GM21619 (cell line): ENCODE data around the gene RAVER1.
A peak's percentile ranks its signal among the peaks of the same experiment; 100 is the strongest.
"Not testable (repeated sequence)": the region's sequence is repeated elsewhere in the genome, so short reads cannot be mapped to it uniquely, and the experiment has no call there.

Source experiments
- ATAC-seq: cut with Tn5 transposase; IDR thresholded peaks from one replicate; pipeline ENCODE4 v1.9.1; 2021; ENCODE audit not compliant: unreplicated experiment

Gene RAVER1

GRCh38 chr19:10332965-10333757 is at the start of gene RAVER1:
TSS of gene RAVER1 (minus strand) at chr19:10333529. CDS start at chr19:10333507, 22 bp downstream.
- peak; percentile 76 for ATAC-seq

- not testable (repeated sequence) for ATAC-seq
Measured at GRCh38 chr19:10383223-10383499, 49.8 kb upstream of the RAVER1 start.

GRCh38 chr19:10380313-10381102 is 47.2 kb upstream of the RAVER1 start, which contains the start of gene TYK2:
TSS of gene TYK2 (minus strand) at chr19:10380572. CDS start at chr19:10378406, 2,166 bp downstream.
- peak; percentile 87 for ATAC-seq

- peak; percentile 7 for ATAC-seq
Measured at GRCh38 chr19:10379880-10380312, 46.6 kb upstream of the RAVER1 start.

- no peak for ATAC-seq
Measured at GRCh38 chr19:10378124-10378523, 44.8 kb upstream of the RAVER1 start.

GRCh38 chr19:10377140-10377640 is 43.9 kb upstream of the RAVER1 start:
- ATAC-seq = not testable (repeated sequence)

- ATAC-seq = no peak
Measured at GRCh38 chr19:10374931-10375330, 41.6 kb upstream of the RAVER1 start.

GRCh38 chr19:10372690-10373089 is 39.4 kb upstream of the RAVER1 start:
- no peak for ATAC-seq

- ATAC-seq = no peak
Measured at GRCh38 chr19:10368101-10368803, 34.9 kb upstream of the RAVER1 start.

GRCh38 chr19:10366950-10367512 is 33.7 kb upstream of the RAVER1 start:
- ATAC-seq = not testable (repeated sequence)

- ATAC-seq = no peak
Measured at GRCh38 chr19:10365518-10365917, 32.2 kb upstream of the RAVER1 start.

- no peak for ATAC-seq
Measured at GRCh38 chr19:10364644-10365043, 31.3 kb upstream of the RAVER1 start.

- ATAC-seq = no peak
Measured at GRCh38 chr19:10363789-10364281, 30.5 kb upstream of the RAVER1 start.

- no peak for ATAC-seq
Measured at GRCh38 chr19:10362259-10362658, 28.9 kb upstream of the RAVER1 start.

- ATAC-seq = no peak
Measured at GRCh38 chr19:10361569-10362011, 28.3 kb upstream of the RAVER1 start.

GRCh38 chr19:10356431-10356830 is 23.1 kb upstream of the RAVER1 start:
- no peak for ATAC-seq

- ATAC-seq = no peak
Measured at GRCh38 chr19:10353793-10354391, 20.6 kb upstream of the RAVER1 start.

- no peak for ATAC-seq
Measured at GRCh38 chr19:10352764-10353671, 19.7 kb upstream of the RAVER1 start.

GRCh38 chr19:10346509-10346908 is 13.2 kb upstream of the RAVER1 start:
- no peak for ATAC-seq
